ENCODE measurements around the gene ANXA11. TPM values are rescaled to one million over a fixed set of nuclear protein-coding genes. Genes with fewer than 3 reads are reported as not detected.

Gene ANXA11
- total RNA-seq, 1 experiment from 2014 or later, result 241 TPM

DNA sequence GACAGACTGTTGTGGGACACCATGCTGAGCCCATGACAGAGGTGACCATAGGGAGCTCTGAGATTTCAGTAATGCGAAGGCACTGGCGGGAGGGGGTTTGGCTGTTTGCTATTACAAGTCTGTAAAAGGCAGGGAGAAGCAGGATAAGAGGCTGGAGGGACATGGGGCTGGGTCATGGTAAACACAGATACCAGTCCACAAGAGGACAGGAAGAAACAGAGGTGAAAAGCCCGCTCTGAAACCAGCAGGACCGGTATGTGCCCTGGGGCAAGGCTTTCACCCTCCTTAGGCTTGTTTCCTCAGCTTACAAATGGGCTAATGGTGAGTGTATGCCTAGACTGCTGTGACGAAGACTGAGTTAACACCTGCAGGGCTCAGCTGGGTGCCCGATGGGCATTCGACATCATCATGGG, 34.1 kb downstream of the ANXA11 start:
- no peaks in the 10 kb centered on the region for H3K36me3 ChIP-seq (ENCODE audit: control insufficient read depth, insufficient read depth, low read length)
- DNase-seq (ENCODE audit: low read depth, low spot score) (no peak), ATAC-seq (no peak)
- no peaks in the 10 kb centered on the region for H3K27me3 ChIP-seq (ENCODE audit: control insufficient read depth, insufficient read depth, low read length)
- intact Hi-C loops (cut with micrococcal nuclease; ENCODE audit: unreplicated experiment) (no loop called here), in situ Hi-C loops (cut with HindIII; ENCODE audit: low pct_unique_long_range_greater_than_20kb, low sequenced_read_pairs) (no loop called here)
- no TSS peak for BruUV-seq (replicated peaks)
- H3K4me1 ChIP-seq (ENCODE audit: control insufficient read depth, insufficient read depth, low read length), result no peaks in the 10 kb centered on the region
- ChIA-PET CTCF (no interaction called here), POLR2A (no interaction called here)
- H3K27ac ChIP-seq (ENCODE audit: low read length), result no peak overlapping the region
- no peaks in the 10 kb centered on the region for H3K9me3 ChIP-seq (ENCODE audit: control insufficient read depth, insufficient read depth, low read depth, low read length)
- TF ChIP-seq TCF7L2 (IDR thresholded peaks at IDR 0.05; ENCODE audit: low read depth, low read length), result no peak
- TF ChIP-seq, protein P1, sequence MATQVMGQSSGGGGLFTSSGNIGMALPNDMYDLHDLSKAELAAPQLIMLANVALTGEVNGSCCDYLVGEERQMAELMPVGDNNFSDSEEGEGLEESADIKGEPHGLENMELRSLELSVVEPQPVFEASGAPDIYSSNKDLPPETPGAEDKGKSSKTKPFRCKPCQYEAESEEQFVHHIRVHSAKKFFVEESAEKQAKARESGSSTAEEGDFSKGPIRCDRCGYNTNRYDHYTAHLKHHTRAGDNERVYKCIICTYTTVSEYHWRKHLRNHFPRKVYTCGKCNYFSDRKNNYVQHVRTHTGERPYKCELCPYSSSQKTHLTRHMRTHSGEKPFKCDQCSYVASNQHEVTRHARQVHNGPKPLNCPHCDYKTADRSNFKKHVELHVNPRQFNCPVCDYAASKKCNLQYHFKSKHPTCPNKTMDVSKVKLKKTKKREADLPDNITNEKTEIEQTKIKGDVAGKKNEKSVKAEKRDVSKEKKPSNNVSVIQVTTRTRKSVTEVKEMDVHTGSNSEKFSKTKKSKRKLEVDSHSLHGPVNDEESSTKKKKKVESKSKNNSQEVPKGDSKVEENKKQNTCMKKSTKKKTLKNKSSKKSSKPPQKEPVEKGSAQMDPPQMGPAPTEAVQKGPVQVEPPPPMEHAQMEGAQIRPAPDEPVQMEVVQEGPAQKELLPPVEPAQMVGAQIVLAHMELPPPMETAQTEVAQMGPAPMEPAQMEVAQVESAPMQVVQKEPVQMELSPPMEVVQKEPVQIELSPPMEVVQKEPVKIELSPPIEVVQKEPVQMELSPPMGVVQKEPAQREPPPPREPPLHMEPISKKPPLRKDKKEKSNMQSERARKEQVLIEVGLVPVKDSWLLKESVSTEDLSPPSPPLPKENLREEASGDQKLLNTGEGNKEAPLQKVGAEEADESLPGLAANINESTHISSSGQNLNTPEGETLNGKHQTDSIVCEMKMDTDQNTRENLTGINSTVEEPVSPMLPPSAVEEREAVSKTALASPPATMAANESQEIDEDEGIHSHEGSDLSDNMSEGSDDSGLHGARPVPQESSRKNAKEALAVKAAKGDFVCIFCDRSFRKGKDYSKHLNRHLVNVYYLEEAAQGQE (IDR thresholded peaks at IDR 0.05; ENCODE audit: insufficient read depth in 1 of 2, low read depth in 2 of 2, low read length in 1 of 2), result no peak
- TF ChIP-seq, protein P2, sequence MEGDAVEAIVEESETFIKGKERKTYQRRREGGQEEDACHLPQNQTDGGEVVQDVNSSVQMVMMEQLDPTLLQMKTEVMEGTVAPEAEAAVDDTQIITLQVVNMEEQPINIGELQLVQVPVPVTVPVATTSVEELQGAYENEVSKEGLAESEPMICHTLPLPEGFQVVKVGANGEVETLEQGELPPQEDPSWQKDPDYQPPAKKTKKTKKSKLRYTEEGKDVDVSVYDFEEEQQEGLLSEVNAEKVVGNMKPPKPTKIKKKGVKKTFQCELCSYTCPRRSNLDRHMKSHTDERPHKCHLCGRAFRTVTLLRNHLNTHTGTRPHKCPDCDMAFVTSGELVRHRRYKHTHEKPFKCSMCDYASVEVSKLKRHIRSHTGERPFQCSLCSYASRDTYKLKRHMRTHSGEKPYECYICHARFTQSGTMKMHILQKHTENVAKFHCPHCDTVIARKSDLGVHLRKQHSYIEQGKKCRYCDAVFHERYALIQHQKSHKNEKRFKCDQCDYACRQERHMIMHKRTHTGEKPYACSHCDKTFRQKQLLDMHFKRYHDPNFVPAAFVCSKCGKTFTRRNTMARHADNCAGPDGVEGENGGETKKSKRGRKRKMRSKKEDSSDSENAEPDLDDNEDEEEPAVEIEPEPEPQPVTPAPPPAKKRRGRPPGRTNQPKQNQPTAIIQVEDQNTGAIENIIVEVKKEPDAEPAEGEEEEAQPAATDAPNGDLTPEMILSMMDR (IDR thresholded peaks at IDR 0.05), result no peak
- no peak for TF ChIP-seq POLR2AphosphoS5 (IDR thresholded peaks at IDR 0.05; ENCODE audit: low read depth, low read length)
- TF ChIP-seq SIN3A (IDR thresholded peaks at IDR 0.05; ENCODE audit: borderline replicate concordance, insufficient read depth, low read depth, low read length), result no peak
- H3K4me3 ChIP-seq (ENCODE audit: low read depth in 2 of 2, low read length in 2 of 2), result no peak overlapping the region

GRCh38 chr10:80170641-80171040, 34.7 kb downstream of the ANXA11 start:
- H3K27me3 ChIP-seq (ENCODE audit: control insufficient read depth, insufficient read depth, low read length), result no peaks in the 10 kb centered on the region
- H3K4me3 ChIP-seq (ENCODE audit: low read depth in 2 of 2, low read length in 2 of 2), result no peak overlapping the region
- ATAC-seq, result no peak
- no TSS peak for BruUV-seq (replicated peaks)
- intact Hi-C loops (cut with micrococcal nuclease; ENCODE audit: unreplicated experiment) (no loop called here), in situ Hi-C loops (cut with HindIII; ENCODE audit: low pct_unique_long_range_greater_than_20kb, low sequenced_read_pairs) (no loop called here)
- no peaks in the 10 kb centered on the region for H3K36me3 ChIP-seq (ENCODE audit: control insufficient read depth, insufficient read depth, low read length)
- no peaks in the 10 kb centered on the region for H3K4me1 ChIP-seq (ENCODE audit: control insufficient read depth, insufficient read depth, low read length)
- no peak overlapping the region for H3K27ac ChIP-seq (ENCODE audit: low read length)
- H3K9me3 ChIP-seq (ENCODE audit: control insufficient read depth, insufficient read depth, low read depth, low read length), result no peaks in the 10 kb centered on the region
- TF ChIP-seq SIN3A (IDR thresholded peaks at IDR 0.05; ENCODE audit: borderline replicate concordance, insufficient read depth, low read depth, low read length), result no peak
- no peak for TF ChIP-seq TCF7L2 (IDR thresholded peaks at IDR 0.05; ENCODE audit: low read depth, low read length)
- TF ChIP-seq, protein P1 (IDR thresholded peaks at IDR 0.05; ENCODE audit: insufficient read depth in 1 of 2, low read depth in 2 of 2, low read length in 1 of 2), result no peak
- TF ChIP-seq, protein P2 (IDR thresholded peaks at IDR 0.05), result no peak
- no peak for TF ChIP-seq POLR2AphosphoS5 (IDR thresholded peaks at IDR 0.05; ENCODE audit: low read depth, low read length)
- POLR2A ChIA-PET, result no interaction called here
- no peak for DNase-seq (ENCODE audit: low read depth, low spot score)
- CTCF ChIA-PET, result no interaction called here
